Measurements from ENCODE around the gene RAB39B.

DNA sequence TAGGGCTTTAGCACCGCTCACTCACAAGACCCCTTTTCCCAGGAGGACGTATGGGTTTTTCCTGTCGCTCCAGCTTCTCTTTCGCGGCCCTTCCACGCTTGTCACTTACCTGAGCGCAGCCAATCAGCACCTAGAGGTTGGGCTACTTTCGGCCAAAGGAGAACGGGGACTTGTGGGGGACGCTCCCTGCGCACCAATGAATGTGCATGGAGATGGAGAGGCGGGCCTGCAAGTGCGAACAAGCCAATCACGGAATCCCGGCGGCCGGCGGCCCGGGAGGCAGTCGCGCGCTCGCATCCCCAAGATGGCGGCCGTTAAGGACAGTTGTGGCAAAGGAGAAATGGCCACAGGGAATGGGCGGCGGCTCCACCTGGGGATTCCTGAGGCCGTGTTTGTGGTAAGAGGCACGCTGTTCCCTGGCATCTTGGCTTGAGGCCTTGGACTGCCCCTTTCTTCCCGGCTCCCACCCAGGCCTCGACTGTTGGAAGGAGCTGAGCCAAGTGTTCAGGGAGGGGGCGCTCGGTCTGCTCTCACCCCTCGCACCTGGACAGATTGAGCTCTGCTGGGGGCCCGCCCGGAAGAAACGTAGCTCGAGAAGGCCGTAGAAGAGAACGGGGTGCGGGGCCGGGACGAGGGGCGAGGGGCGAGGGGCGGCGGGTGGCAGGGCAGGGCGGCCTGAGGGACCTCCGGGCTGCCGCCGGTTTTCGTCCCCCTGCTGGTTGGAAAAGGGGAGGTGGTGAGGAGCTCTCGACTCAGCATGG lies 47.9 kb downstream of the RAB39B start, which contains the start of gene VBP1:
- TF ChIP-seq, protein P1, sequence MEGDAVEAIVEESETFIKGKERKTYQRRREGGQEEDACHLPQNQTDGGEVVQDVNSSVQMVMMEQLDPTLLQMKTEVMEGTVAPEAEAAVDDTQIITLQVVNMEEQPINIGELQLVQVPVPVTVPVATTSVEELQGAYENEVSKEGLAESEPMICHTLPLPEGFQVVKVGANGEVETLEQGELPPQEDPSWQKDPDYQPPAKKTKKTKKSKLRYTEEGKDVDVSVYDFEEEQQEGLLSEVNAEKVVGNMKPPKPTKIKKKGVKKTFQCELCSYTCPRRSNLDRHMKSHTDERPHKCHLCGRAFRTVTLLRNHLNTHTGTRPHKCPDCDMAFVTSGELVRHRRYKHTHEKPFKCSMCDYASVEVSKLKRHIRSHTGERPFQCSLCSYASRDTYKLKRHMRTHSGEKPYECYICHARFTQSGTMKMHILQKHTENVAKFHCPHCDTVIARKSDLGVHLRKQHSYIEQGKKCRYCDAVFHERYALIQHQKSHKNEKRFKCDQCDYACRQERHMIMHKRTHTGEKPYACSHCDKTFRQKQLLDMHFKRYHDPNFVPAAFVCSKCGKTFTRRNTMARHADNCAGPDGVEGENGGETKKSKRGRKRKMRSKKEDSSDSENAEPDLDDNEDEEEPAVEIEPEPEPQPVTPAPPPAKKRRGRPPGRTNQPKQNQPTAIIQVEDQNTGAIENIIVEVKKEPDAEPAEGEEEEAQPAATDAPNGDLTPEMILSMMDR (conservative IDR thresholded peaks at IDR 0.05; ENCODE audit: low read length): peak; percentile 62
- TF ChIP-seq EZH2phosphoT487 (IDR thresholded peaks at IDR 0.05; ENCODE audit: borderline replicate concordance, low read depth, low read length): no peak

Measured in OCI-LY7 (cell line).